ENCODE measurements around the gene IKBIP.
"Not testable (repeated sequence)": the region's sequence is repeated elsewhere in the genome, so short reads cannot be mapped to it uniquely, and the experiment has no call there.

The IKBIP gene

DNA sequence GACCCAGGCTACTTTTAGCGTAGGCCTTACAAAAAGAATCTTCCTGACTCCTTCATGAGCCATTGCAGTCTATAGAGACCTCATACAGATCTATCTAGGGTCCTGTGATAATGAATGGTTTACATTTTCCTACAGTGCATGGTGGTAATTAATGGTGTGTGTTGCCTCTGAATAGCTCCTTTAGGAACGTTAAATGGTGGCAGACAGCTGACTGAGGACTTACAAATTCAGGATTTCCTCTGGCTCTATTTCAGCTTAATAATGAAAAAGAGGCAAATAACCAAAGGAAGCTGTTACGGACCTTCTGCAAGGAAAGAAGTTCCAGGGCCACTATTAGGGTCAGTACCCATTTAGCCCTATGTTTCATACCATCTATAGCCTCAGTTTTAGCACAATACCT, 5.1 kb downstream of the IKBIP start:
- DNase-seq (ENCODE audit: low read depth): no peak
- no peak overlapping the region for H3K4me3 ChIP-seq (ENCODE audit: low read depth, low read length)

- no peak for DNase-seq (ENCODE audit: low read depth)
- no peak overlapping the region for H3K4me3 ChIP-seq (ENCODE audit: low read depth, low read length)
Observed at GRCh38 chr12:98638009-98638408, 6.6 kb downstream of the IKBIP start.

DNA sequence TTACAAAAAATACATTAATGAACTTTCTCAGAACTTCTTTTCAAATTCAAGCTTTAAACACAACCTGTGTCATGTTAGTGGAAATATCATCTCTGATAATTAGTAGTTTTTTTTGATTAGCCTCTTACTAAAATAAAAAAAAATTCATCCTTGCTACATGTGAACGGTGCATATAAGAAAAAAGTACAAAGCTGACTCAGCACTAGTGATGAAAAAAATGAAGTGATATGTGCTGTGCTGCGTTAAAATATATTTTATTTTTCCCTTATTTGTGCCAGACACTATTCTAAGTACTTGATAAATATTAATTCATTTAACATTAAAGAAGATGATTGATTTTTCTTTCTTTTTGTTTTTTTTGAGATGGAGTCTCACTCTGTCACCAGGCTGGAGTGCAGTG, 7.5 kb downstream of the IKBIP start:
- H3K4me3 ChIP-seq (ENCODE audit: low read depth, low read length): no peak overlapping the region
- no peak for DNase-seq (ENCODE audit: low read depth)

GRCh38 chr12:98635657-98636323, 8.8 kb downstream of the IKBIP start:
- no peak overlapping the region for H3K4me3 ChIP-seq (ENCODE audit: low read depth, low read length)
- DNase-seq (ENCODE audit: low read depth): no peak

GRCh38 chr12:98618952-98619351, 25.6 kb downstream of the IKBIP start:
- no peak overlapping the region for H3K4me3 ChIP-seq (ENCODE audit: low read depth, low read length)
- peak; percentile 55 for DNase-seq (ENCODE audit: low read depth)

DNA sequence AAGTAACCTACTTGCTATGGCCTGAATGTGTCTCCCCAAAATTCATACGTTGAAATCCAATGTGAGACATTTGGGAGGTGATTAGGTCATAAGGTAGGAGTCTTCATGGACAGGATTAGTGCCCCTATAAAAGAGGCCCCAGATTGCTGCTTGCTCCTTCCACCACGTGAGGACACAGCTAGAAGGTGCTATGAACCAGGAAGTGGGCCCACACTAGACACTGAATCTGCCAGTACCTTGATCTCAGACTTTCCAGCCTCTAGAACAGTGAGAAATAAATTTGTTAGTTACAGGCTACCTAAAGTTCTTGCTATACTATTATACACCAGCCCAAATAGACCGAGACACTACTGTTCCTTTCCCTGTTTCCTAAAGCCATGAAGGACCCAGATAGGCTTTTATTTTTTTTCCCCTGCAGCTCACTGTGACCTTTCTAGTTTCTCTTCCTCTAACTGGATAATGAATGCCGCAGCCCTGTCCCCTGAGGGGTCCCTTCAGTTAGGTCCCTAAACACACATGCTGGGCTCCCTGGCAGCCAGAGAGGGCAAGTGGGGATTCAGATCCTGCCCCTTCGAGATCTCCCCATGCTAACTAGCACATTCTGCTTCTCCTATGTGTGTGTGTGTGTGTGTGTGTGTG, 31.8 kb downstream of the IKBIP start:
- H3K4me3 ChIP-seq (ENCODE audit: low read depth, low read length): no peak overlapping the region
- DNase-seq (ENCODE audit: low read depth): no peak

GRCh38 chr12:98610596-98610995, 34.0 kb downstream of the IKBIP start:
- no peak for DNase-seq (ENCODE audit: low read depth)
- H3K4me3 ChIP-seq (ENCODE audit: low read depth, low read length): no peak overlapping the region

DNA sequence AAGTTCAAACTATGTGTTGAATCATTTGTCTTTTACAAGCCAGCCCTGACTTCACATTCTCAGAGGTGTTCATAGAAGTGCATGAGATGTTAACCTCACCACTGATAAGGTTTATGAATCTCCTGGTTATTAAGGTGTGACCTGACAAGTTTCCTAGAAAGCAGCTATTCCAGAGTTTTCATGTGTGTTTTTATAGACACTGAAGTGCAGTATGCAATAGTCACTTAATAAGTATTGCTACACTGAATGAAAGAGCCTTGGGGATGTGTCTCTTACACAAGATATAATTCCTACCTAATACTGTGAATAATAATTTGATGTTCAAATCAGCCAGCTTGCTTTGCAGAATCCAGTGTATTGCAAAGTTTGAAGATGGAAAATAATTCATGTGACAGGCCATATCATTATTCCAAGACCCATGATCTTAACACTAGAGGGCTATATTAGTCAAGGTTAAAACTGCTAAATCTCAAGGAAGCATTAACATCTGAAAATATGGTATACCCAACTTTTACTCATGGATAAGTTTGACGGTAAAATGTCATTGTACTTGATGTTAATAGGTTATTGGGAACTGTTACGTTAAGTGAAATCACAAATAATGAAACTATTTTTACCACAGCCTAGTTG, 38.1 kb downstream of the IKBIP start:
- DNase-seq (ENCODE audit: low read depth): no peak

GRCh38 chr12:98601924-98602323, 42.7 kb downstream of the IKBIP start:
- DNase-seq (ENCODE audit: low read depth): no peak
- H3K4me3 ChIP-seq (ENCODE audit: low read depth, low read length): no peak overlapping the region

More for the DNA sequence above, 38.1 kb downstream of the IKBIP start:
- H3K4me3 ChIP-seq (ENCODE audit: low read depth, low read length): no peak overlapping the region

- DNase-seq (ENCODE audit: low read depth); H3K4me3 ChIP-seq (ENCODE audit: low read depth, low read length): not testable (repeated sequence)
Observed at GRCh38 chr12:98597313-98597712, 47.3 kb downstream of the IKBIP start.

- peak overlapping the region; percentile 99 for H3K4me3 ChIP-seq (ENCODE audit: low read depth, low read length)
- DNase-seq (ENCODE audit: low read depth): peak; percentile 36
Observed at GRCh38 chr12:98595243-98595988, 49.2 kb downstream of the IKBIP start.

DNA sequence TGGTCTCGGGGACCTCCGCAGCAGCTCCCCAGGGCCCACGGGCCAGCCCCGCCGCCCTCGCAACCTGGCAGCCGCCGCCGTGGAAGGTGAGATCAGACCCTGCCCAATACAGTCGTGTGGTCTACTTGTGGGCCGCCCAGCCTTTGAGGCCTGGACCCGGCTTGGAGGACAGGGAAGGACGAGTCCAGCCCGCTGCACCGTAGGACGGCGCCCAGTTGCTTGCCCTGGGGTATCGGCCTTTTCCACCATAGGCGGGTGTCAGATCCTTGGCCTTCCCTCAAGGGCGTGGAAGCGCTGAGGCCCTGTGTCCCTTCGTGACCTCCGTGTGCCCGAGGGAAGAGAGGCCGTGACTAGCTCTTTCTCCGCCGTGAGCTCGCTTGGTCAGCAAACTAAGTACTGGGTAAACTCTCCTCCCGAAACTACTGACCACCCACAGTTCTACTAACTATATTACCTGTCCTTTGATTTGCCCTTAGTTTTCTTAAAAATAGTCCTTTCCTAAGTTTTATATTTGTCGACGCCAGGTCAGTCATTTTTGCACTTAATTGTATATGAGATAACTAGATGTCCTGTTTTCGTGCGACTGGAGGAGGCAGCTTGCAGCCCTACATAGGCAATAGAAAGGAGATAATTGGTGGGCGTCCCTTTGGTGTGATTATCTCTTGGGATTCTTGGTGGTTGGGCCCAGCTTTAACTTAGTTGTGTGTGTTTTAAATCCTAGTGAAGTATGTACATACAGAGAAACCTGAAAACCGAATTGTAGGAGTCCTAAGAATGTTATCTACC, 50.3 kb downstream of the IKBIP start:
- H3K4me3 ChIP-seq (ENCODE audit: low read depth, low read length): peak overlapping the region; percentile 99
- no peak for DNase-seq (ENCODE audit: low read depth)

DNA sequence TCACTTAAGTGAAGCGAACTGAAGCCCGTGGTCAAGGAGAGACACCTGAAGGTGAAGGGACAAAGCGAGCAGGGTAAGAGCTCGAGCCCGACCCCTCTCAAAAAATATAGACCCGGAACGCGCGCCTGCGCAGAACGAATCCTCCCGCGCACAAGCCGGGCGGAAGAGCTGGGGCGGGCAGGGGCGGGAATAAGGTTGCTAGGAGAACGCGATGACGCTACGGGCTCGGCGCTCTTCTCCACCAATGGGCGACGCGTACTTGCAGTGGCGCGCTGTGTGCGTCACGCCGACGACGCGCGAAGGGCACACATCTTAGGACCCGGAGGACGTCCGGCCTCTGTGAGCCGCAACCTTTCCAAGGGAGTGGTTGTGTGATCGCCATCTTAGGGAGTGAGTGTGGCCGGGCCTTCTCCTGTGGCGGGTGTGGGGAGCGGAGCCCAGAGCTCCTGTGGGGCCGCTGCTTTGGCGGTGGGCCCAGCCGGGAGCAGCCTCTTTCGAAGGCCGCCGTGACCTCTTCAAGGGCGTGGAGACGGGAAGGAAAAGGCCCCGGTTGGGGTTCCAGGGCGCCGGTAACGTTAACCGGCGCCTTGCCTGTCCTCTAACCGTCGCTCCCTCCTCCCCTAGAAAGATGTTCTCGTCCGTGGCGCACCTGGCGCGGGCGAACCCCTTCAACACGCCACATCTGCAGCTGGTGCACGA, 51.1 kb downstream of the IKBIP start, which contains the start of gene SLC25A3:
TSS of gene SLC25A3 (plus strand) at position 336 of the 699 bp plus-strand sequence. CDS start at position 629, 293 bp downstream.
- peak within 1 kb of the TSS; percentile 99 for H3K4me3 ChIP-seq (ENCODE audit: low read depth, low read length)
- DNase-seq (ENCODE audit: low read depth): peak; percentile 96

DNA sequence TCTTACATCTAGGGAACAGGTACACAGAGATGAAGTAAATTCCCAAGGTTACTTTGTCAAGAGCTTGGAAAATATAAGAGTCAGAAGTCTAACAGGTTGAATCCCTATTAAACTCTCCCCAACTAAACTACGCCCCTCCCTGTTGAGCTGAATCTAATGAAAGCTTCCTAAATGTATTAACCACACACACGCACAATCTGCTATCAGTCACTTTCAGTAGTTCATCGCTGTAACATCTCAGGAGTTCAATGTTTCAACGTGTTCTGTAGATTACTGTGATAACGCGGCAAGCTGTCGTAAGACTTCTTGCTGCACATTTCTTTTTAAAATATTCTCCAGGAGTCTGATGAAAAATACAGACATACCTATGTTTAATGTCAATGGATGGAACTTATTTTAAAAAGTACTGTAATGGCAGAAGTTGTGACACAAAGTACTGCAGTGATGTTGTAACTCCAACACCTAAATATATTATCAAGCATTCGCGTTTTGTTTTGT, 51.7 kb downstream of the IKBIP start:
- DNase-seq (ENCODE audit: low read depth): no peak
- H3K4me3 ChIP-seq (ENCODE audit: low read depth, low read length): peak overlapping the region; percentile 43

GRCh38 chr12:98591209-98591608, 53.4 kb downstream of the IKBIP start:
- no peak overlapping the region for H3K4me3 ChIP-seq (ENCODE audit: low read depth, low read length)
- DNase-seq (ENCODE audit: low read depth): no peak

DNA sequence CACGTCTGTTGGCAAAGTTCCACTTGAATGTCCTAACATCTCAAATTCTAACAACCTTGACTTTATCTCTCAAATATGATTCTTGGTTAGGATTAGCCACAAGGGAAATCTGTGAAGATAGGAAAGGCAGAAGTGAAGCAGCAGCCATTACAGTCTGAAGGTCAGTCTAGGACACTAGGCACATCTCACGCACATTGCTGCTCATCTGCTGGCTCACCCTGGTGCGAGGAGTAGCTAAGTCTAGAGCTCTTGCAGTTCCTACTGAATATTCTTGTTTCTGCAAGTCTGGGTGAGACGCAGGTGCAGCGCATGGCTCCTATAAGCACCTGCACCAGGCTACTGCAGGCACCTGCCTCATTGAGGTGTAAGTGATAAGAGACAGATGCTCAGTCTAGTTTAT, 57.5 kb downstream of the IKBIP start:
- no peak for DNase-seq (ENCODE audit: low read depth)
- no peak overlapping the region for H3K4me3 ChIP-seq (ENCODE audit: low read depth, low read length)

GRCh38 chr12:98582093-98582492, 62.5 kb downstream of the IKBIP start:
- no peak for DNase-seq (ENCODE audit: low read depth)
- no peak overlapping the region for H3K4me3 ChIP-seq (ENCODE audit: low read depth, low read length)

GRCh38 chr12:98581101-98581500, 63.5 kb downstream of the IKBIP start:
- no peak for DNase-seq (ENCODE audit: low read depth)
- H3K4me3 ChIP-seq (ENCODE audit: low read depth, low read length): no peak overlapping the region

DNA sequence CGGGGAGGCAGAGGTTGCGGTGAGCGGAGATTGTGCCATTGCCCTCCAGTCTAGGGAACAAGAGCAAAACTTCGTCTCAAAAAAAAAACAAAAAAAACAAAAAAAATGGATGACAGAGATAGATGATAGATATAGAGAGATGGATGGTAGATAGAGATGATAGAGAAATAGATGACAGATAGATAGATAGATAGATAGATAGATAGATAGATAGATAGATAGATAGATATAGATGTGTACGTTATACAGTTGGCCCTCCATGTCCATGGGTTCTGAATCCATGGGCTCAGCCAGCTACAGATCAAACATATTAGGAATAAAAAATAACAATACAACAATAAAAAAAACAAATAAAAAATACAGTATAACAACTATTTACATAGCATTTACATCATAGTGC, 63.9 kb downstream of the IKBIP start:
- DNase-seq (ENCODE audit: low read depth): no peak

More for the DNA sequence above, 63.9 kb downstream of the IKBIP start:
- H3K4me3 ChIP-seq (ENCODE audit: low read depth, low read length): no peak overlapping the region

Measured in skeletal muscle cell (primary cell).